GM18517 (cell line): ENCODE data around the gene CDK18.

Source experiments
- ATAC-seq: cut with Tn5 transposase; IDR thresholded peaks from one replicate; pipeline ENCODE4 v1.9.1; 2021; ENCODE audit warnings: mild to moderate bottlenecking, moderate library complexity; ENCODE audit not compliant: unreplicated experiment

CDK18 gene

DNA sequence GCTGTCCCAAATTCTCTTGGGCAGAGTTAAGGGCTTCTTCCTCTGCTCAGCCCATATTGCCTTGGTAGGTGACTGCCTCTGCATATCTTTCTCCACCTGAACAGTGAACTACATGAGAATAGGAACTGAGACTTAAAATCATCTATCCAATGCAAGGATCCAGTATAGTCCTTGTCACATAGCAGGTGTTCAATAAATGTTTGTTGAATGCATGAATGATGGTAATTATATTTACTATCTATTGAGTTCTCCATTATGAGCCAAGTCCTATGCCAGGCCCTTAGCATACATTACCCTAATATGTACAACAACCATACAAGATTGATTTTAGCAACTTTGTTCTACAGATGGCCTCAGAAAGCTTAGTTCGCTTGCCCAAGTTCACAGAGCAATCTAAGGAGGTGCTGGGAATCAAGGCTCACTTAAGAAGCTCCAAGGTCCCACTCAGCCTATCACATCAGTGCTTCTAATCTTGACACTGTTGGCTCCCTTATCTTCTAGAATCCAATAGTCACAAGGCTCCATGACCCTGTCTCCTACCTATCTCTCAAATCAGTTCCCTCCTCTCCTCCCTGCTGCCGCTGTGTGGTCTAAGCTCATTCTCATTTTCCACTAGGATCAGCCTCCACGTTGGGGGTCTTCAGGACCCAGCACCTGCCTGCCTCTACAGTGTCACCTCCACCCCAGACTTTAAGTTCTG lies 2.2 kb upstream of the CDK18 start:
- no peak for ATAC-seq

DNA sequence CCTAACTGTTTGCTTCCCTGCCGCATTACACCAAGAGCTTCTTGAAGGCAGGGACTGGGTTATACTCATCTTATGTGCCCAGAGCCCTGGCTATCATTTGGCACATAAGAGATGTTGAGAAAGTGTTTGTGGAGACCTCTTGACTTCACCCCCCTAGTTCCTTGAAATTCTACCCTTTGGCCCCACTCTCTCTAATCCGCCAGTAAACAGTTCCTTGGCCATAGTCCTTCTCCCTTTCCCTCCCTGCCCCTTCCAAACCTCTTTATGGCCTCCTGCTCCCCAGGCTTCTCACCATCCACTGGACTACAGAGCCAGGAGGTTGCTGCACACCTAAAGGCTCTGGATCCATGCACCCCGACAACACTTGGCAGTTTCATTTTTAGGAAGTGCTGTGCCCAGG lies 1.5 kb upstream of the CDK18 start:
- no peak for ATAC-seq

DNA sequence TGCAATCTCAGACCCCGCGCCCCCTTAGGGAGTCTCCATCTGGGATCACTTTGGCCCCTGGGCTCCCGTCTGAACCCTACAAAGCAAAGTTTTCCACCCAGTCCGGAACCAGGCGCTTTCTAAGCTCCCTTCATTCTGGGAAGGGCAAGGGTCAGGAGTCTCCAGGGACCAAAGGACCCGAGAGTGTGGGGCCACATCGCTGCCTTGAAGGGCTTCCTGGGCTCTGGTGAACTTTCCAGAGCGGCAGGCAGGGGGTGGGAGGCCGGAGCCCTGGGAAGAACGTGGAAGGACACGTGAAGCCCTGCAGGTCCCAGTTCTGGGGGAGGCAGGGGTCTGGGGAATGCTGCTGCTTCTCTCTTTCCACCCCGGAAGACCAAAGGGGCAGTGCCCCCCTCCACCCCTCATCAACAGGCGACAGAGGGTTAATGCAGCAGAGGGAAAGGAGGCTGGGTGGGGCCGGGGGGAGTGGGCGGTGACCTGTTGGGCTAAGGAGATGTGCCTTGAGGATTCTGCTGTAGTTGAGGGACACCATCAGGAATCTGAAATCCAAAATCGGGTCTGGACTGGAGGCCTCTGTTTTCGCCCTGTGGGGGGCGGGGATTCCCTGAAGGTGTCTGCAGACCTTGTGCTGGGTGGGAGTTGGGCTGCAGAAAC lies 734 bp downstream of the CDK18 start:
- ATAC-seq, result no peak

DNA sequence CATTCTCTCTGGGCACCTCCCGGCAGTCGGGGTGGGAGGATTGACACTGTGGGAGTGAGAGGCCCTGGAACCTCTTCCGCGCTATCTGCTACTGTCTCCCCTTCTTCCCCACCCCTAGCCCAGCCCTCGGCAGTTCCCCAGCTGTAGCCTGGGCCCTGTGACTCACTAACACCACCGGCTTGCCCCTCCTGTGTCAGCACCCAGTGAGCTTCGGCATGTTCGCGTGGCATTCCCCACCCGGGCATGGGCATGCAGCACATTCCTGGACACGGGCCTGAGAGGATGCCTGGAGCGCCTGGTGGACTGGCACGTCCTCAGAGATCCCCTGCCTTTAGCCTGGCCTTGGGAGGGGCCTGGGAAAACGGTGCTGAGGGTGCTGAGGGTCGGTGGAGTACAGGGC lies 1.3 kb downstream of the CDK18 start:
- ATAC-seq, result no peak

DNA sequence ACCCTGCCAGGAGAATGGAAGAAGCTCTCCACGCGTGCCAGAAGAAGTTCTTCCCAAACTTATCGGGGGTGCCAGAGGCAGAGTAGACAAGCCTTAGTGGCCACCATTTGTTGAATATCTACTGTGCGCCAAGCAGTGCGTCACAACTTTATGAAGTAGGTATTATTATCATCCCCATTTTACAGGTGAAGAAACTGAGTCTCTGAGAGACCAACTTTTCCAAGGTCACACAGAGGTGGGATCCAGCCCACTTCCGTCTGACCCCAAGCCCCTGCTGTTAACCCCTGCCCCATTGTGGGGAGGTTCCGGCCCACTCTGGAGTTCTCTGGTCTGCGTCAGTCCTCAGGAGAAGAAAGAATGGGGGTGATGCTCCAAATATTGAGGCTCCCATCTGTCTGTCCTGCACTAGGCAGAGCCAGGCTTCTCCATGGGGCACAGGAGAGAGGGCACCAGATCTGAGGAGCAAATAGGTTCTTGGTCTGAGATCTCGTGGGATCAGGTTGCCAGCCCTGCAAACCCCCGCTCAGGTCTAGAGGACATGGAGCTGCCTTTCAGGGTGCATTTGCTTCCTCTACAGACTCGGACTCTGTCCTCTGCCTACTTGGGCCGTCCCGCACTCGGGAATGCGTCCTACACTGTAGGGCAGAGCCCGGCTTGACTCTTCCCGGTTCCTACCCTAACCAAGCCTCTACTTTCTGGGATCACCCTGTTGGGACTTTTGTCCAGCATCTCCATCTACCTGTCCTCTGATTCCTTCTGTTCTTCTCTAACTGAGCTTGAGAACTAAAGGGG lies 2.1 kb downstream of the CDK18 start:
- no peak for ATAC-seq

DNA sequence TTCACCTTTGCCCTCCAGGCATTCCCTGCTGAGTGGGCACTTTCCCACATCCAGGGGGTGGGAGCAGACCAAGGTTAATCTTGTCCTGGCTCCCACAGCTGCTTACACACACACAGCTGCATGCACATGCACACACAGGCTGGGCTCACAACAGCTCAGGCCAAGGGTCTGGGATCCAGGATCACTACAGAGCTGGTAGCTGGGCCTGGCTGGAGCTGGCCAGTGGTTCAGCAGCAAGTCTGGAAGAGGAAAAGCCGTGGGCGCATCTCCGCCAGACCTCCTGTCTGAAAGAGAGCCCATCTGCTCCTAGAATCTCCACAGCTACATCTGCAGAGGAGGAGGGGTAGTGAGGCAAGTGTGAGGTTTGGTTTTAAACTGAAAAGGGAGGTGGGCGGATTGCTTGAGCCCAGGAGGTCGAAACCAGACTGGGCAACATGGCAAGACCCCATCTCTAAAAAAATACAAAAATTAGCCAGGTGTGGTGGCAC lies 3.8 kb downstream of the CDK18 start:
- ATAC-seq, result no peak

DNA sequence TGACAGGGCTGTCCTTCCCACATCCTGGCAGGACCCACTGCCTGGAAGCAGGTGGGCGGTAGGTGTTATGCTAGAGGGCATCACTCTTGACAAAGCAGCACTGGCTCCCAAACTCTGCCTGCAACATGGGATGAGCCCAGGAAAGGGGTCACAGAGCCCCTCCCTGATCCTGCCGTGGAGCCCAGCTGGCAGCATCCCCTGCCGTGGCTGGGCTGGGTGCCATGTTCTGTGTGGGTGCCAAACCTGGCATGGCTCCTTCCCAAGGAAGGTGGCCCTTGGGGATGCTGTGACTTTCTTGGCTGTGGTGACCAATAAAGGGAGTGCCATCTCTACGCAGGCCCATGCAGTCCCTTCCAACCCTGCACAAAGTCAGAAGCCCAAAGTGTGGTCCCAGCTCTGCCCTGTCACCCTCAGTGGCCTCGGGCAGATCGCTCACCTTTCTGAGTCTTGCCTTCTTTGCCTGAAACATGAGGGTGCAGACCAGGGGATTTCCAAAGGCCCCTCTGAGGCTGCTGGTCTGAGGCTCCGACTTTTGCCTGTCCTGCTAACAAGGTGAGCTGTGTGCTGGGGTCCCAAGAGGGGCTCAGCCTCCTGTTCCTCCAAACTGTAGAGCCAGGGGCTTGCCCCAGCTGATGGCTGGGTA lies 6.0 kb downstream of the CDK18 start:
- no peak for ATAC-seq

DNA sequence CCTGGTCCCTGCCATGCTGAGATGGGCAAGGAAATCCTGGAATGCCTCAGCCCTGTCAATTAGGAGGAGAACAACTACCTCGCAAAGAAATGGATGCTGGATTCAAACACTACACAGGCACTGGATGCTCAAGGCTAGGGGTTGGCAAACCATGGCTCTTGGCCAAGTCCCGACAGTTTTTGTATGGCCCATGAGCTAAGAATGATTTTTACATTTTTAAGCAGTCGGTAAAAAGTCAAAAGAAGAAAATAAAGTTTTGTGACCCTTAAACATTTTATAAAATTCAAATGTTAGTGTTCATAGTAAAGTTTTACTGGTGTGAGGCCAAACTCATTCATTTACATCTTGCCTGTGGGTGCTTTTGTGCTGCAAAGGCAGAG lies 6.5 kb downstream of the CDK18 start:
- ATAC-seq, result no peak

DNA sequence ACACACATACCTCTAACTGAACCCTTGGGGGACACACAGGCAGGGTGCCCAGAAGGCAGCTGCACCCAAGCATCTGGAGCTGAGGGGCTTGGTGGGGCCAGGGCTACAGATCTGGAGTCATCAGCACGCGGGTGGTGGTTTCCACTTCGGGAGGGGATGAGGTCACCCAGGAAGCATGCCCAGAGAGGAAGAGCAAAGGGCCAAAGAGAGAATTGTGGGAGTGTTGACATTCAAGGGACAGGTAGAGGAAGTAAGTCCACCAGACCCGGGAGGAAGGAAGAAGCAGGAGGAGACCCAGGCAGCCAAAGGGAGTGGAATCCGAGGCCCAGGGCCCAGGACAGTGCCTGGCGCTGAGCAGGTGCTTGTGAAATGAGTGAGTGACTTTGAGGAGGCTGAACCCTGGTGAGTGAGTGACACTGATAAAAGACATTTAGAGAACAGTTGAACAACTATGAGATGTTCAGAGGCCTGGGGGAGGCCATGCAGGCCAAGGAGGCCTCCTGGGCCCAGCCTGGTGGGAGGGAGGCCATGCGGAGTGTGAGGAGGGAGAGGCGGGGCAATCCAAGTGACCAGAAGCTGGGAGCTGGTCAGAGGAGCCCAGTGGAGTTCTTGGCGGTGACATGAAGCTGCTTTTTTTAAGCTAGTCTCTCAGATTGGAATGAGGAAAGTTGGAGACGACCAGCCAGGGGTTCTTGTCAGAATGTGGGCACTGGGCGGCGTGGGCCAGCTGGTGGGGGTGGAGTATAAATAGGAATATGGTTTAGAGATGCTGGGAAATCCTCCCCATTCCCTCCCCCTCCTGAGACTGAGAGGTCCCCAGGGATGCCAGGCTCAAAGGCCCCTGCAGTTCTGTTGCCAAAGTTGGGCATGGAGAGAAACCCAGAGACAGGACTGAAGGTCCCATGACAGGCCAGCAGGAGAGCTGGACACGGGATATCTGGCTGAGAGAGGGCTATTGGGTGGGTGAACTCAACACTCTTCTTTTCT lies 7.9 kb downstream of the CDK18 start:
- ATAC-seq, result no peak

DNA sequence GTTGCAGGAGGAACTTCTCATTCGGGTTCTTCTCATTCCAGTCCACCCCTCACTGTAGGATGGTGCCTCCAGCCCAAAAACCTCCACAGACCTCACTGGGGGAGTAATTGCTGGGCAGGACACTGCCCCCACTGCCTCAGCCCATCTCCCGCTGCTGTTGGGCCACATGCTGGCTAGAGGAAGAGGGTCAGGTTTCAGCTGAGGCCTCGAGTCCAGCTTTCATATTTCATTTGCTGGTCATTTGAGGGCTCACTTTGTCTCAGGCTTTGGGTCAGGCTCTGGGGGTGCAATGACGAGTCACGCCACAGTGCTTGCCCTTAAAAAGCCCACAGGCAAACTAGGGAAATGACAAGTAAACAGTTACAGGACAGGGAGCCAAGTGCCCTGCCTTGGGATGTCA lies 9.3 kb downstream of the CDK18 start:
- no peak for ATAC-seq

DNA sequence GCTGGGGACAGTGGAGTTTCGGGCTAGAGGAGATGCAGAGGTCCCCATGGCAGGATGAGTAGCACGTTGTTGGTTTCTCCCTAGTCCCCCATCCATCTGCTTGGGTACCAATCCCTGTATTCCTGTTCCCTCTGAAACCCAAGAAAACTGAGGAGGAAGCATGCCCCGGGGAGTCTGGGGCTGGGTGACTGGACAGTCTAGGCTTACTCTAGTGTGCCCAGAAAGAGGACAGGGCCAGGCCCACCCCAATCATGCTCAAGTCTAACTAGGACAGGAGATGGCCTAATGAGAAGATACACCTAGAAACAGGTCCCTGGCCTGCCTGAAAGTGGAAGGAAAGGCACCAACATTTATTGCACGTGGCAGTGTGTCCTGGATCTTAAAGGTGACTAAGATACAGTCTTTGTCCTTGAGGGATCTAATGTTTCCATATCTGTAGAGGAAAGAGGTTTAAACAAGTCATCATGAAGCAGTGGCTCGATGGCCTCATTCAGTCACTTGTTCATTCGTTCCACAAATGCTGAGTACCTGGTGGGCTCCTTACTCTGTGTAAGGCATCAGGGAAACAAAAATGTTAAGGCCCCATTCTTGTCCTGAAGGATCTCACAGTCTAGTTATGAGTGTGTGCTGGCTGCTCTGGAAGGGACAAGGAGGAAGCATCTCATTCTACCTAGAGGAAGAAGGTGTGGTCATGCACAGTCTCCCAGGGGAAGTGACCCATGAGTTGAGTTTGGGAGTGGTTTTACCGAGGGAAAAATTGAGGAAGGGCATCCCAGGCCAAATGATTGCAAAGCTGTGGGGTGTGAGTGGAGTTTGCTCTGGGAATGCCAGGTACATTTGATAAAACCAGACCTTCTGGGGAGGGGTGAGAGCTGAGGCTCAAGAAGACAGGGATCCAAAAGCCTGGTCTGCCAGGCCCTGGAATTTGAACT lies 10.0 kb downstream of the CDK18 start:
- no peak for ATAC-seq

DNA sequence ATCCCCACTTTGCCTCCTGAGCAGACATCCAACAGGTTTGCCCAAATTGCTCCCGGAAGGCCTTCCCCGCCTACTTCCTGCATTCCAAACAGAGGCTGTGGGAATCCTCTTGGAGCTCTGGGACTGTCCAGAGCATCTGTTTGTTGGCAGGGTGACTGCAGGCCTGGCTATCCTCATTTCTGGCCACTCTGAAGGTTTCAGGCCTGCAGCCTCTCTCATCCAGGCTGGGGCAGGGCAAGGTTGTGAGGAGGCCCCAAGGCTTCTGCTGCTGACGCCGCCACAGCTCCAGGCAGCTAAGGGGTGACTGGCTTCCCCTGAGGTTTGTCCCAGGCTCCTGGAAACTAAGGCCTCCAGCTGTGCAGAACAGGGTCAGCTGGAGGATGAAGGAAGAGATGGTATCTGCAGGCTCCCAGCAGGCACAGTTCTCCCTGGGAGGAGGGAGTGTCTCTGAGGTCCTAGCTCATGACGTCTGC lies 11.3 kb downstream of the CDK18 start:
- ATAC-seq, result no peak

DNA sequence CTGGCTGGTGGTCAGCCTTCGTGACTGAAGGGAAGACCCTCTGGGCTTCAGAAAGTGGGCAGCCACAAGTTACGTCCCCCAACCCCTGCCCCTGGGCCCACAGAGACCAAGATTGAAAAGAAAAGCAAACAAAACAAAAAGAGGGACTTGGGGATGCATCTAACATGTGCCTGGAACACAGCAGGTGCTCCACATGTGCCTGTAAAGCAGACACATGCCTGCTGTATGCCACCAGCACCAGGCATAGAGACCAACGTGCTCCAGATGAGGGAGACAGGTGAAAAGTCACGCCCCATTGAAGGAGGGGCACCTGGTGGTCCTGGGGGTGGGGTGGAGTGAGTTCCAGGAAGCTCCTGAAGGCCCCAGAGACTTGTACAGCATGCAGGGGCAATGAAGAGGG lies 11.9 kb downstream of the CDK18 start:
- no peak for ATAC-seq

DNA sequence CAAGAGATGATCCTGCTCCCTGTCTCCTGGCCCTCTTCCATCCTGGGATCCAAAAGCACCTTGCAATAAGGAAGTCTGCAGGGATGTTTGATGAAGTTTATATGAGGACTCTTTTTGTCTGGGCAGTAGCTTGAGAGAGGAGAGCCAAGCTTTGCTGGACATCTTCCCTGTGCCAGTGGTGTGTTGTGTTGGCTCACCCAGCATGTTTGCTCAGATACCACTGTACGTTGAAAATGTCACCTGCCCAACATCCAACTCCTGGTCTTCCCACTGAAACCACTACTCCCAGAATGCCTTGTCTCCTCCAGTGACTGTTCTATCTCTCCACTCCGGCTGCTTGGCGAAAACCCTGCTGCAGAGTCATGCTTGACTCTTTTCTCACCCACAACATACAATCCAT lies 12.8 kb downstream of the CDK18 start:
- no peak for ATAC-seq

DNA sequence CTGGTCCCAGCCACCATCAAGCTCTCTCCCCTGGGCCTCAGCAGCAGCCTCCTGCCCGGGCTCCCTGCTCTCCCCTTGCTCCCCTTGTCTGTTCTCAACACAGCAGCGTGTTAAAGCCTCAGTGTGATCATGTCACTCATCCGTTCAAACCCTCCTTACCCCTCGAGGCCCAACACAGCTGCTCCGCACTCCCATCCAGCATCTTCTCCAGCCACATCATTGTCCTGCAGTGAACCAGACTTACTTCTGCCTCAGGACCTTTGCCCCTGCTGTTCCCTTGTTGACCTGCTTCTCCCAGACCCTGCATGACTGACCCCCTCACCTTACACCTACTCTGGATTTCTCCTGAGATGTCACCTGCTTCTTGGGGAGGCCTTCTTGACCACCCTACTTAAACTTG lies 13.3 kb downstream of the CDK18 start:
- ATAC-seq, result no peak

DNA sequence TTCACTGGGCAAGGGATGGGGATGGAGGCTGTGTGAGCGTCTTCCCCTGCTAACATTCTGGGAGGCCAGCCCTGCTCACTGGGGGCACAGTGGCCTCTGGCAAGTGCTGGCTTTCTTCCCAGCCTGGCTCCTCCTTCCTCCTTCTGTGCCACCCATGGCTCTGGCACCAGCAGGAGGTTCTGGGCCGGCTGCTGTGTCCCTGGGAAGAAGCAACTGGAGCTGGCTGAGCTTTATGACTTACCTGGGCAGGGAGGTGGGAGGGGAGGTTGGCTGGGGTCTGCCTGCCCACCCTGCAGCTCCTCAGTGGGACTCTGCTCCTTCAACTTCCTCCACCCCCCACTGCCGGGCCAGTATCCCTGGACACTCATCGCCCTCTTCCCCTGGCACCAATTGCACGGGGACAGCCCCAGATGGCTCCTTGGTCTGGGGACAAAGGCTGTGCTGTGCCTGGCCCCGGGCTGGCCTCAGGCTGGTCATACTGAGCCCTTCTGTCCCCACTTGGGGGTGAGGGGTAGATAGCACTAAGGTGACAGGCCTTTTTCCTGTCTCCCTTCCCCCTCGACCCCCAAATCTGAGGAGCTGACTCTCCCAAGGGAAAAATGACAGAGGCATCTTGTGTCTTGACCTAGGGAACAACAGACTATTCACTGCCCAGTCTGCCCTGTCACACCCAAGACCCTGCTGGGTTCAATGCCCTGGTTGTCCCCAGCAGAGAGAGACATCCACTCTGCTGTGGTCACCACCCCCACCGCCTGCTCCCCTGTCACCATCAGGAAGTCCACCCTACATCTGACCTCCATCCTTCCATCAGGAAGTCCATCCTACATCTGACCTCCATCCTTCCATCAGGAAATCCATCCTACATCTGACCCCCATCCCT lies 14.4 kb downstream of the CDK18 start:
- no peak for ATAC-seq

DNA sequence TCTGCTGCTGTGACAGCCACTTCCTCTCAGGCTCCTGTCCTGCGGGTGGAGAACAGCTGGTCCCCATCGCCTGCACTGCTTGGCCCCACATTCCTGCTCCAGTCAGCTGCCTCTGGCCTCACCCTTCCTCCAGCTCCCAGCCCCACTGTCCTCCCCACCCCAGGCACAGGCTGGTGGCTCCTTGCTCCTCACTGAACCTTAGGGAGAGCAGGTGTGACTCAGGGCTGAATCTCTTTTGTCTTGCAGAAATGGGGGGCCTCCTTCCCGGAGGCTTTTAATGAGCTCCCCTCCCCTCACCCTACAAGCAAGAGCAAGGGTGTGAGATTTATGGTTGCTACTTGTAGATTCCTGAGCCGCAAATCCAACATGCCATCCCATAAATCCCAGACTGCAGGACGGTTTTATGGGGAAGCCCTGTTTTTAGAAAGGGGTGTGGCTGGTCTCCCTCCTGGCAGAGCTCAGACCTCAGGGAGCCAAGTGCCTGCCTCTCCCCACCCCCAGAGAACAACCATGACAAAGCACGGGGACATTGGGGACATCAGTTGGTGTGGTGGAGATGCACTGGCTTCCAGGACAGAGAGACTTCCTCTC lies 15.2 kb downstream of the CDK18 start:
- ATAC-seq, result no peak

DNA sequence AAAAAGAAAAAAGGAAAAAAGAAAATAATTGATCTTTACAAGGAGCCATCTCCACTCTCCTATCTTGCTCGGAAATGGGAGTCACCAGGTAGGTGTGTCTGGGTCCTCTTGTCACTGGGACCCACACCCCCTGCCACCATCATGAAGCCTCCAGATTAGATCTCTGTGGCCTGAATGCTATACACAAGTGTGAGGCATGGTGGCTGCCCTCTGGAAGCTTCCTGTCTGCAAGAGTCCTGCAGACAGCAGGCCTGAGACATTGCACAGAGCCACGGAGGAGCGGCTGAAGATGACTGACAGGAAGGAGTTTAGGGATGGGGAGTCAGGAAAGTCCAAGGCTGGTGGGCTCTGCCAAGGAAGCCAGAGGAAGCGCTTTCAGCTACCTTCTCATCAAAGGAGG lies 16.2 kb downstream of the CDK18 start:
- ATAC-seq, result no peak
